HAP-1 (cell line): ENCODE data around the gene ZNF26.

Experiments
- DNase-seq, 2 experiments: peaks; one replicate each; pipeline ENCODE4 v3.0.0-alpha.2; 2016 to 2020; ENCODE audit warnings: low spot score in 2 of 2
- H3K27me3 ChIP-seq: fragments of 250-450 bp; sonication (Bioruptor Pico); 2 replicates; pipeline ENCODE4 v1.5.1; 2020; ENCODE audit warnings: low read depth, mild to moderate bottlenecking, moderate library complexity
- H3K36me3 ChIP-seq: fragments of 250-450 bp; sonication (Bioruptor Pico); replicated peaks from 2 replicates; pipeline ENCODE4 v1.5.1; 2020; ENCODE audit warnings: mild to moderate bottlenecking
- H3K4me1 ChIP-seq: fragments of 250-450 bp; sonication (Bioruptor Pico); 2 replicates; pipeline ENCODE4 v1.5.1; 2020; ENCODE audit warnings: mild to moderate bottlenecking
- H3K4me3 ChIP-seq: fragments of 250-450 bp; sonication (Bioruptor Pico); 2 replicates; pipeline ENCODE4 v1.5.1; 2020; ENCODE audit warnings: mild to moderate bottlenecking, moderate library complexity
- H3K9me3 ChIP-seq: fragments of 250-450 bp; sonication (Bioruptor Pico); 2 replicates; pipeline ENCODE4 v1.5.1; 2020; ENCODE audit warnings: mild to moderate bottlenecking, moderate library complexity
- in situ Hi-C: fragments of 300-500 bp; cut with MboI; formaldehyde crosslinking; loops from 3 replicates; pipeline ENCODE4 v1.14.3; 2020; ENCODE audit warnings: low sequenced_read_pairs, inconsistent platforms, mixed read lengths

Gene ZNF26

DNA sequence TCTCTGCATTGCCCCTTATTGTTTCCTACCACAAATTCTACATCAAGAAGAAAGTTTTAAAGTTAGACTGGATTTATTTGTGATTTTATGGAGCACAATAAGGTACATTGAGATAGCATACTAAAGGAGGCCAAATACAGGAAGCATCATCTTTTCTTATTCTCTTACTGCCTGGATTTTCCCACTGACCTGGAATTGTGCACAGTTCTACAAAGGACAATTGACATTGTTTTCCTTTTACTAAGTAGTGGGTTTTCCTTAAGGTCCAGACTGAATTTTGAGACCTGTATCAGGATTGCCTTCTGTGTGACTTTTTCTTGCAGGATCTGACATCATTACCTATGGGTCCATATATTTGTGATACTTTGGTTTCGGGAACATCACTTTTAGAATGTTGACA, 75.8 kb downstream of the ZNF26 start:
- no peaks in the 10 kb centered on the region for H3K4me1 ChIP-seq
- in situ Hi-C loops: no loop called here
- H3K36me3 ChIP-seq: peaks cover 7% of the 10 kb centered on the region
- no peaks in the 10 kb centered on the region for H3K27me3 ChIP-seq
- H3K4me3 ChIP-seq: no peak overlapping the region
- peaks cover 42% of the 10 kb centered on the region for H3K9me3 ChIP-seq
- no peak for DNase-seq

DNA sequence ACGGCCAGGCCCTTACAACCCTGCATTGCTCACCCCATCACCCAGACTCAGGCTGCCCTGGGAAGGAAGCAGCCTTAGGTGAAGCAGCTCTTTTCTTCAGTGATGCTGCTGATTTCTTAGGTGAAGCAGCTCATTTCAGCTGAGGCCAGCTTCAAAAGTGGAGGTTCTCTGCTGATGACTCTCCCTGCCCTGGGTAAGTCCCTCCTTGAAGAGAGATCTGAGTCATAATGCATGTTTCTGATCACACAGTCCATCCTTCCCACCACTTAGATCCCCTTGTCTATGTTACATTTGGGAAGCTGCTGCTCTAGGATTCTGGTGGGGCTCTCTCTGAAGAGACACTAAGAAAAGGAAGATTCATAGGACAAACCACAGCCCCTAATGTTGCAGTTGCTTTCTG, 77.4 kb downstream of the ZNF26 start:
- H3K4me1 ChIP-seq: no peaks in the 10 kb centered on the region
- no peaks in the 10 kb centered on the region for H3K27me3 ChIP-seq
- in situ Hi-C loops: no loop called here
- peaks cover 27% of the 10 kb centered on the region for H3K9me3 ChIP-seq
- no peak overlapping the region for H3K4me3 ChIP-seq
- DNase-seq: no peak
- no peaks in the 10 kb centered on the region for H3K36me3 ChIP-seq

DNA sequence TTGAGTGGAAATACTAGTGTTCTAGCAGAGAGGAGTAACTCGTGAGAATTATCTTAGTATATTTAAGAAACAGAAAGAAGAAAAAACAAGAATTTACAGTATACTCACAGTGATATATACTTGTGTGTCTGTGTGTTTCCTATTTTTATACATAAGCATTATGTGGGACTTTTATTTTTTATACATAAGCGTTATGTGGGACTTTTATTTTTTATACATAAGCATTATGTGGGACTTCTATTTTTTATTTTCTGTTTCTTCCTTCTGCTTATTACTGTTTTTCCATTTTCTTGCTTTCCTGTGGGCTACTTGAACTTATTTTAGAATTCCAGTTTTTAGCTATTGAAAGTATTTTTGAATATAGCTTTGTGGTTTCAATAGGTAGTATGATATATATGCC, 87.7 kb downstream of the ZNF26 start:
- no peak overlapping the region for H3K4me3 ChIP-seq
- H3K9me3 ChIP-seq: peaks cover 11% of the 10 kb centered on the region
- DNase-seq: no peak
- H3K4me1 ChIP-seq: no peaks in the 10 kb centered on the region
- no peaks in the 10 kb centered on the region for H3K36me3 ChIP-seq
- in situ Hi-C loops: no loop called here
- no peaks in the 10 kb centered on the region for H3K27me3 ChIP-seq
